ENCODE results near the gene TTC1.
A peak's percentile ranks its signal among the peaks of the same experiment; 100 is the strongest.
"Not testable (repeated sequence)": the region's sequence is repeated elsewhere in the genome, so short reads cannot be mapped to it uniquely, and the experiment has no call there.

Gene TTC1, protein sequence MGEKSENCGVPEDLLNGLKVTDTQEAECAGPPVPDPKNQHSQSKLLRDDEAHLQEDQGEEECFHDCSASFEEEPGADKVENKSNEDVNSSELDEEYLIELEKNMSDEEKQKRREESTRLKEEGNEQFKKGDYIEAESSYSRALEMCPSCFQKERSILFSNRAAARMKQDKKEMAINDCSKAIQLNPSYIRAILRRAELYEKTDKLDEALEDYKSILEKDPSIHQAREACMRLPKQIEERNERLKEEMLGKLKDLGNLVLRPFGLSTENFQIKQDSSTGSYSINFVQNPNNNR

DNA sequence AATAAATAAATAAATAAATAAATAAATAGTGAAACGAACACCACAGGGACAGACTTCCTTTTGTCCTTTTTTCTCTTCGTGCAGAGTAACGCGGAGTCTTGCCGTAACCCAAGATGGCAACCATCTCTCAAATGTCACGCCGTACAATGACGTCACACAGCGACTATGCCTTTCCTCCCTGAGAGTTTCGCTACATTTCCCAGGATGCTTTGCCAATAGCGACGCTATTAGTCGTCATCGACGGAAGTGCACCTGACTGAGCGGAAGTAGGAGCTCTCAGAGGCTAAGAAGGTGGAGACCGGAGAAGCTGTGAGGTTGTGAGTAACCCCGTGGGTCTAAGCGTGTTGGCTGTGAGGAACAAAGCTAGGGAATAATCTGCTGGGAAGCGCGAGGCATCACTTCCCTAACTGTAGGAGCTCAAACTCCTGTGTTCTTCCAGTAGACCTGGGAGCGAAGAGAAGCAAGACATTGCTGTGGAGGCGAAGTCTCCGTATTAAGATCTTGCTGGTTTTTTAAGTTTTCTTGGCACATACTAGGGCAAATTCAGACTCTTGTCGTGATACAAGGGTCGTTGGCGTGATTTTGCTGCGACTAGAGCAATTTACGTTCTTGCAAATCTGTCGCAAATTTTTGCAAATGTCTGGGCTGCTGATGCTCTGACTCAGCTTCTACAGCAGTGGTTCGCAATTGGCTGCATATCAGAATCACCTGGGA lies at the start of gene TTC1:
TSS of gene TTC1 (plus strand) at position 263 of the 714 bp plus-strand sequence. CDS start 1,390 bp downstream, outside the sequence.
- H3K4me3 ChIP-seq (ENCODE audit: low read depth, low read length): peak within 1 kb of the TSS; percentile 76
- TF ChIP-seq, protein P1, sequence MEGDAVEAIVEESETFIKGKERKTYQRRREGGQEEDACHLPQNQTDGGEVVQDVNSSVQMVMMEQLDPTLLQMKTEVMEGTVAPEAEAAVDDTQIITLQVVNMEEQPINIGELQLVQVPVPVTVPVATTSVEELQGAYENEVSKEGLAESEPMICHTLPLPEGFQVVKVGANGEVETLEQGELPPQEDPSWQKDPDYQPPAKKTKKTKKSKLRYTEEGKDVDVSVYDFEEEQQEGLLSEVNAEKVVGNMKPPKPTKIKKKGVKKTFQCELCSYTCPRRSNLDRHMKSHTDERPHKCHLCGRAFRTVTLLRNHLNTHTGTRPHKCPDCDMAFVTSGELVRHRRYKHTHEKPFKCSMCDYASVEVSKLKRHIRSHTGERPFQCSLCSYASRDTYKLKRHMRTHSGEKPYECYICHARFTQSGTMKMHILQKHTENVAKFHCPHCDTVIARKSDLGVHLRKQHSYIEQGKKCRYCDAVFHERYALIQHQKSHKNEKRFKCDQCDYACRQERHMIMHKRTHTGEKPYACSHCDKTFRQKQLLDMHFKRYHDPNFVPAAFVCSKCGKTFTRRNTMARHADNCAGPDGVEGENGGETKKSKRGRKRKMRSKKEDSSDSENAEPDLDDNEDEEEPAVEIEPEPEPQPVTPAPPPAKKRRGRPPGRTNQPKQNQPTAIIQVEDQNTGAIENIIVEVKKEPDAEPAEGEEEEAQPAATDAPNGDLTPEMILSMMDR (IDR thresholded peaks at IDR 0.05; ENCODE audit: insufficient read depth, low read length, missing control alignments): no peak
- ChIA-PET POLR2A (interaction anchor here (0.7 to 1.4 kb wide), 3 partner anchors 110 to 554 kb away, joined by 3 to 4 read pairs (median 3); partner anchors contain the start of gene PWWP2A), CTCF (interaction anchor here (0.6 to 3.9 kb wide), 6 partner anchors 10 to 567 kb away, joined by 4 to 32 read pairs (median 6); no protein-coding TSS in a partner anchor)
- DNase-seq (ENCODE audit: low read depth, low spot score): peak; percentile 91

DNA sequence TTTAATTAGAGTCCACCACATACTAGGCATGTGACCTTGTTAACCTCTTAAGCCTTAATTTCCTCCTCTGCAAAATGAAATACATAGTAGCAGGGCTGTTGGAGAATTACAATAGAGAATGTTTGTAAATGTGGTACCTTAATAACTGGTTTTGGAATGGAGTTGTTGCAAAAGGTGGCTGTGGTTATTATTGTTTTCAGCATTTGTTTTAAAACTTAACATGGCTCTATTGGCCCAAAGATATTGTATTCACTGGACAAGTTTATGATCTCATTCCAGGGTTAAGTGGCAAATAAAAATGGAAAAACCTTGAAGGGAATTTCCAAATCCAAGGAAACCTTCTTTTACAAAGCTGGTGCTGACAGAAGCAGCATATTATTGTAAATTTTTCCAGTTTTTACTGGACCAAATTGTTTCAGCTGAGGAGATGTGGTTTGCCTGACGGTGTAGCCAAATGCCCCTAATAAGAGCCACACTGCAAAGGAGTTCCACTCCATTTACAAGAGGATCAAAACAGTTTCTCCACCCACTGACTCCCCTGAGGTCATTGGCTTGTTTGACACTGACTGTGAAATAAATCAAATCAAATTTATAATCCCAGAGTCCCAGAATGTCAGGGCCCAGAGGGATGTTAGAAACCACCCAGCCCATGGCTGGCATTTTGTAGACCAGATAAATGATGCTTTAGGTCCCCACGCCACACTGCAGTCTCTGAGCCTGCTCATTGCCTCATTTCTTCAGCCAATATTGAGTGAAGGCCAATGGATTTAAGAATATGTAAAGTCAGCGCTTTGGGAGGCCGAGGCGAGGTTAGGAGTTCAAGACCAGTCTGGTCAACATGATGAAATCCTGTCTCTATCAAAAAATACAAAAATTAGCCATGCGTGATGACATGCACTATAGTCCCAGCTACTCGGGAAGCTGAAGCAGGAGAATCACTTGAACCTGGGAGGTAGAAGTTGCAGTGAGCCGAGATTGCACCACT lies 47.5 kb upstream of the TTC1 start:
- no peak overlapping the region for H3K4me3 ChIP-seq (ENCODE audit: low read depth, low read length)
- TF ChIP-seq, protein P1 (IDR thresholded peaks at IDR 0.05; ENCODE audit: insufficient read depth, low read length, missing control alignments): no peak
- DNase-seq (ENCODE audit: low read depth, low spot score): no peak
- ChIA-PET POLR2A (no interaction called here), CTCF (interaction anchor here (1.1 to 5.1 kb wide), 2 partner anchors 8 to 10 kb away, joined by 3 to 39 read pairs; no protein-coding TSS in a partner anchor)

DNA sequence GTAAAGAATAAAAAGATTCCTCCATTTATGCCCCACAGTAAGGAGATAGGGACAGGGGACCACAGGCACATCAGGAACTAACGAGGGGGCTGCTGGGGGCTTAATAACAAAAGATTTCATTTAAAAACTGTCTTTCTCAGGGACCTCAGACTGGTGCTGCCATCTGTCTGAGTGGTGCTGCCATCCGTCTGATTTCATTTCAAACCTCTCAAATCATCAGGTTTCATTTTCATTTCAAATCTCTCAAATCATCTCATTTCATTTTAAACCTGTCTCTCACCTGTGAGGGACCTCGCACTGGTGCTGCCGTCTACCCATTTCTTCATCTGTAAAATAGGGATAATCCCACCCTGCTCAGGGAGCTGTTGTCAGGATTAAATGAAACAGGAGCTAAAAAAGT lies 46.7 kb upstream of the TTC1 start:
- TF ChIP-seq, protein P1 (IDR thresholded peaks at IDR 0.05; ENCODE audit: insufficient read depth, low read length, missing control alignments): no peak
- CTCF ChIA-PET: interaction anchor here (1.2 to 5.1 kb wide), 3 partner anchors 9 to 517 kb away, joined by 3 to 39 read pairs (median 25); no protein-coding TSS in a partner anchor
- no peak overlapping the region for H3K4me3 ChIP-seq (ENCODE audit: low read depth, low read length)
- DNase-seq (ENCODE audit: low read depth, low spot score): no peak
- POLR2A ChIA-PET: no interaction called here

DNA sequence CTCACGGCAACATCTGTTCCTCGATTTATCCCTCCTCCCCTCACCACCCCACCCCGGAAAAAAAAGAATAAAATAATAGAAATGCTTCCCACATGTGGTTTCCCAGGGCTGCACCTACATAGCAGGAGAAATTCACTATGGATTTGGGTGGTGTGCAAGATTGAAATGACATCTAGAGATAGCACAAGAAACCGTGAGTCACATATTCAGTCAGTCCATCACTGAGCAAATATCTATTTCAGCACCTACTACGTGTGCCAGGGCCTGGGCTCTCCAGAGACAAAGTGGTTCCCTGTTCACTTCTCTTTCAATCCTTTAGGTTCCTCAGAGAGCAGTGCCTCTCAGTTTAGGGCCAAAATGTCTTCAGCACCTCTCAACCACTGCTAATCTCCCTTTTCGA lies 45.0 kb upstream of the TTC1 start:
- TF ChIP-seq, protein P1 (IDR thresholded peaks at IDR 0.05; ENCODE audit: insufficient read depth, low read length, missing control alignments): no peak

DNA sequence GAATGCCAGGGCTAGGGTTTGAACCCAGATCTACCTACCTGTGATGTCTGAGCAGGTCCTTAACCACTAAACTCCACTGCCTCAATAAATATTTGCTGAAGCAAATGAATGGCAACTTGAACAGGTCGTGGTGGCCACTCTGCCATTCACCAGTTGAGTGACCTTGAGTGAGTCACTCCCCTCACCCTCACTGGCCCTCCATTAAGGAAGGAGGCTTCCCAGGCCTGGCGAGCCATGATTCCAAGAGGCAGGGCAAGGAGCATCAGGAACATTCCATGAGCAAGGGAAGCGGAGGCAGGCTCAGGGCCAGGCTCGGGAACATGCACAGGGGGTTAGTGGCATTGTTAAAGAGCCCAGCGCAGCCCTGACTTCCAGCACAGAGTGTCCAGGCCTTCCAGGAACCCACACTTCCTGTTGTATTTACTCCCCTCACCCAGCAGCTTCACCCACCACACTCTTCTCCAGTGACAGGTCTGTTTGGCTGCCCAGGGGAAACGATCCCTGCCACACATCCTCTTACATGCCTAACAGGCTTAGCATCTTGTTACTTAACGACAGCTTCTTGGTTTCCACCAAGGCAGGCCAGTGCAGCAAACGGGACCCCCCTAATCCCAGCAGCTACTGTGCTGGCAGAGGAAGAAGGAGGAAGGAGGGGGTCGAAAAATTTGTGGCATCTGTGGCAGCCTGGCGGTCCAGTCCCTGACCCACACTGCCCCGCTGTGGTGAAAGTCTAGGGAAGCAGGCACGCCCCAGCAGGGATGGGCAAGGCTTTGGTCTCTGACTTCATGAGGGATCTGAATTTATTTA lies 43.7 kb upstream of the TTC1 start:
- CTCF ChIA-PET: interaction anchor here (0.6 to 5.1 kb wide), 24 partner anchors 9 to 682 kb away, joined by 3 to 39 read pairs (median 5); partner anchors contain the start of gene ADRA1B
- TF ChIP-seq, protein P1 (IDR thresholded peaks at IDR 0.05; ENCODE audit: insufficient read depth, low read length, missing control alignments): peak; percentile 75
- H3K4me3 ChIP-seq (ENCODE audit: low read depth, low read length): no peak overlapping the region
- no peak for DNase-seq (ENCODE audit: low read depth, low spot score)
- POLR2A ChIA-PET: no interaction called here

More for the DNA sequence above, 45.0 kb upstream of the TTC1 start:
- ChIA-PET CTCF (interaction anchor here (0.7 to 5.1 kb wide), 14 partner anchors 11 to 647 kb away, joined by 3 to 39 read pairs (median 6); partner anchors contain the start of gene ADRA1B), POLR2A (no interaction called here)
- DNase-seq (ENCODE audit: low read depth, low spot score): no peak
- no peak overlapping the region for H3K4me3 ChIP-seq (ENCODE audit: low read depth, low read length)

DNA sequence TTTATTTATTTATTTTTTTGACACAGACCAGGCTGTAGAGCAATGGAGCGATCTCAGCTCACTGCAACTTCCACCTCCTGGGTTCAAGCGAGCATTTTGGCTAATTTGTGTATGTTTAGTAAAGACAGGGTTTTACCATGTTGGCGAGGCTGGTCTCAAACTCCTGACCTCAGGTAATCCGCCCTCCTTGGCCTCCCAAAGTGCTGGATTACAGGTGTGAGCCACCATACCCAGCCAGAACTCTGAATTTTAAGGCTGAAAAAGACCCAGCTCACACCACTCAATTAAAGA lies 43.2 kb upstream of the TTC1 start:
- H3K4me3 ChIP-seq (ENCODE audit: low read depth, low read length); DNase-seq (ENCODE audit: low read depth, low spot score); POLR2A ChIA-PET: not testable (repeated sequence)
- CTCF ChIA-PET: interaction anchor here (0.6 to 5.1 kb wide), 14 partner anchors 9 to 624 kb away, joined by 3 to 39 read pairs (median 6); no protein-coding TSS in a partner anchor

Measured in AG04449 (cell line).